Transverse colon (tissue), 4 donors: ENCODE results near the gene SDCCAG8.

Experiments used
- POLR2AphosphoS5 ChIP-seq, 3 donors: sonication (generic); formaldehyde crosslinking; IDR thresholded peaks; one replicate each; pipeline ENCODE4 v1.6.1; 2016; ENCODE audit warnings: antibody characterized with exemption in 3 of 3
- TF ChIP-seq, protein P1 (sequence below), 5 experiments: fragments of 200-600 bp in 3 of 5; fragments of 450-650 bp in 2 of 5; sonication (generic) in 3 of 5; IDR thresholded peaks; 1 replicate in 2 of 5; 2 replicates in 3 of 5; pipeline ENCODE4 v1.5.1; 2016 to 2017; ENCODE audit warnings: antibody characterized with exemption in 5 of 5, inconsistent platforms in 3 of 5, mild to moderate bottlenecking in 2 of 5, moderate library complexity in 1 of 5

DNA sequence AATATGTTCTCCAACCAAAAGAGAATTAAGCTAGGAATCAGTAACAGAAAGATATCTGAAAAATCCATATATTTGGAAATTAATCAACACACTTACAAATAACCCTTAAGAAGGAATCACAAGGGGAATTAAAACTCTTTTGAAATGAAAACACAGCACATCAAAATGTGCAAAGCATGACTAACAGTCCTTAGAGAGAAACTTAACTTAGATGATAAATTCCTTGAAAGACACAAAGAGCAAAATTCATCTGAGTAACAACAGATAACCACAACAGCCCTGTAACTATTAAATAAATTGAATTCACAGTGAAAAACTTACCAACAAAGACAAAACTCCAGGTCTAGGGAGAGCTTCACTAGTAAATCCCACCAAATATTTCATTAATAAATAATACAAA, 283.8 kb downstream of the SDCCAG8 start:
- TF ChIP-seq, protein P1, sequence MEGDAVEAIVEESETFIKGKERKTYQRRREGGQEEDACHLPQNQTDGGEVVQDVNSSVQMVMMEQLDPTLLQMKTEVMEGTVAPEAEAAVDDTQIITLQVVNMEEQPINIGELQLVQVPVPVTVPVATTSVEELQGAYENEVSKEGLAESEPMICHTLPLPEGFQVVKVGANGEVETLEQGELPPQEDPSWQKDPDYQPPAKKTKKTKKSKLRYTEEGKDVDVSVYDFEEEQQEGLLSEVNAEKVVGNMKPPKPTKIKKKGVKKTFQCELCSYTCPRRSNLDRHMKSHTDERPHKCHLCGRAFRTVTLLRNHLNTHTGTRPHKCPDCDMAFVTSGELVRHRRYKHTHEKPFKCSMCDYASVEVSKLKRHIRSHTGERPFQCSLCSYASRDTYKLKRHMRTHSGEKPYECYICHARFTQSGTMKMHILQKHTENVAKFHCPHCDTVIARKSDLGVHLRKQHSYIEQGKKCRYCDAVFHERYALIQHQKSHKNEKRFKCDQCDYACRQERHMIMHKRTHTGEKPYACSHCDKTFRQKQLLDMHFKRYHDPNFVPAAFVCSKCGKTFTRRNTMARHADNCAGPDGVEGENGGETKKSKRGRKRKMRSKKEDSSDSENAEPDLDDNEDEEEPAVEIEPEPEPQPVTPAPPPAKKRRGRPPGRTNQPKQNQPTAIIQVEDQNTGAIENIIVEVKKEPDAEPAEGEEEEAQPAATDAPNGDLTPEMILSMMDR (IDR thresholded peaks at IDR 0.05), result no peak
- no peak for TF ChIP-seq POLR2AphosphoS5 (IDR thresholded peaks at IDR 0.05)
